GM12865 (cell line): ENCODE results near the gene IFI27.

Experiments
- DNase-seq: peaks from one replicate; pipeline ENCODE4 v3.0.0; 2010; ENCODE audit warnings: low read depth
- H3K4me3 ChIP-seq: 2 replicates; pipeline ENCODE4 v1.5.1; 2011; ENCODE audit warnings: mild to moderate bottlenecking, low read depth, low read length, control low read depth
- CTCF ChIP-seq: IDR thresholded peaks from 2 replicates; pipeline ENCODE4 v1.5.1; 2011; ENCODE audit warnings: low read length, control low read depth, low read depth, inconsistent platforms; ENCODE audit not compliant: insufficient read depth; ENCODE audit errors: missing control alignments

IFI27 gene

GRCh38 chr14:94139006-94139405 is 28.5 kb downstream of the IFI27 start:
- no peak for DNase-seq
- H3K4me3 ChIP-seq: no peak overlapping the region
- no peak for TF ChIP-seq CTCF

GRCh38 chr14:94139421-94139820 is 28.9 kb downstream of the IFI27 start:
- no peak overlapping the region for H3K4me3 ChIP-seq
- TF ChIP-seq CTCF: no peak

GRCh38 chr14:94142247-94142646 is 31.7 kb downstream of the IFI27 start:
- TF ChIP-seq CTCF: no peak
- no peak for DNase-seq
- no peak overlapping the region for H3K4me3 ChIP-seq

More at GRCh38 chr14:94139421-94139820, 28.9 kb downstream of the IFI27 start:
- DNase-seq: no peak

- no peak for TF ChIP-seq CTCF
- DNase-seq: no peak
- no peak overlapping the region for H3K4me3 ChIP-seq
Observed at GRCh38 chr14:94142836-94143235, 32.3 kb downstream of the IFI27 start.

- TF ChIP-seq CTCF: peak; percentile 45
- peak; percentile 35 for DNase-seq
- H3K4me3 ChIP-seq: no peak overlapping the region
Observed at GRCh38 chr14:94143239-94143638, 32.7 kb downstream of the IFI27 start.

GRCh38 chr14:94143711-94144110 is 33.2 kb downstream of the IFI27 start:
- no peak for DNase-seq
- H3K4me3 ChIP-seq: no peak overlapping the region
- no peak for TF ChIP-seq CTCF

- H3K4me3 ChIP-seq: no peak overlapping the region
- TF ChIP-seq CTCF: no peak
- no peak for DNase-seq
Observed at GRCh38 chr14:94144765-94145164, 34.2 kb downstream of the IFI27 start.
